Esophagus muscularis mucosa (tissue), 3 donors: ENCODE measurements around the gene FMC1.
"Not testable (repeated sequence)": the region's sequence is repeated elsewhere in the genome, so short reads cannot be mapped to it uniquely, and the experiment has no call there.

Experiments used
- CTCF ChIP-seq, 3 experiments: fragments of 200-600 bp in 2 of 3; fragments of 450-650 bp in 1 of 3; sonication (generic) in 2 of 3; IDR thresholded peaks; one replicate each; pipeline ENCODE4 v1.5.1; 2017 to 2019; ENCODE audit warnings: antibody characterized with exemption in 3 of 3, mild to moderate bottlenecking in 2 of 3, moderate library complexity in 1 of 3
- POLR2A ChIP-seq: fragments of 450-650 bp; IDR thresholded peaks from one replicate; pipeline ENCODE4 v1.6.1; 2017; ENCODE audit warnings: antibody characterized with exemption, moderate library complexity, mild to moderate bottlenecking, low read depth

- TF ChIP-seq POLR2A; CTCF (IDR thresholded peaks at IDR 0.05): not testable (repeated sequence)
These were observed 16.8 kb downstream of the FMC1 start for GRCh38 chr7:139357729-139358506.
